AG04449 (cell line): ENCODE measurements around the gene CLCA4.

ENCODE experiments used
- CTCF ChIA-PET: fragments of 350-600 bp; formaldehyde crosslinking; extraction: SDS; loops from one replicate; lab custom pipeline; 2021; ENCODE audit warnings: antibody characterized with exemption; lab: Yijun Ruan, JAX
- POLR2A ChIA-PET: fragments of 400-600, 350-600 bp; formaldehyde crosslinking; extraction: SDS; loops from one replicate; lab custom pipeline; 2020; ENCODE audit warnings: antibody characterized with exemption, inconsistent platforms; lab: Yijun Ruan, JAX
- DNase-seq: peaks from one replicate; pipeline ENCODE4 v3.0.0-alpha.2; 2010; ENCODE audit warnings: low read depth, low spot score
- H3K4me3 ChIP-seq: 2 replicates; pipeline ENCODE4 v1.5.1; 2011; ENCODE audit warnings: low read depth, mild to moderate bottlenecking, control low read depth, low read length
- TF ChIP-seq, protein P1 (sequence below): IDR thresholded peaks from one replicate; pipeline ENCODE4 v1.5.1; 2011; ENCODE audit warnings: mild to moderate bottlenecking, moderate library complexity, low read length, control low read depth, inconsistent platforms; ENCODE audit not compliant: insufficient read depth; ENCODE audit errors: missing control alignments

Gene CLCA4

DNA sequence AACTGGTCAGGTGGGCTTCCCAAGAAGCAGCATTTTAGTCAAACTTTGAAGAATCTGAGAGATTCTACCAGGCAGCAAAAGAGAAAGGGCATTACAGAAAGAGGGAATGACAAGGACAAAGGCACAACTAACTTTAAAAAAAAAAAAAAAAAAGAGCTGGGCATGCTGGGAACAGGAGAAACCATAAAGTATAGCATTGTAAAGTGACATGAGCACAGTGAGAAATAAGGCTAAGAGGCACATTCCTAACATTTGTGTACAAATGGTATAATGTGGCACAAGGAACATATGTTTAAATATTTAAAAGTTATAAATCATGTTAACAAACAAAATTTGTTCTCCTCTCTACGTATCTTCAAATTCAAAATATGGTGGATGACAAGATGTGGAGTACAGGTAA, 69.6 kb downstream of the CLCA4 start:
- POLR2A ChIA-PET = no interaction called here
- CTCF ChIA-PET = no interaction called here

DNA sequence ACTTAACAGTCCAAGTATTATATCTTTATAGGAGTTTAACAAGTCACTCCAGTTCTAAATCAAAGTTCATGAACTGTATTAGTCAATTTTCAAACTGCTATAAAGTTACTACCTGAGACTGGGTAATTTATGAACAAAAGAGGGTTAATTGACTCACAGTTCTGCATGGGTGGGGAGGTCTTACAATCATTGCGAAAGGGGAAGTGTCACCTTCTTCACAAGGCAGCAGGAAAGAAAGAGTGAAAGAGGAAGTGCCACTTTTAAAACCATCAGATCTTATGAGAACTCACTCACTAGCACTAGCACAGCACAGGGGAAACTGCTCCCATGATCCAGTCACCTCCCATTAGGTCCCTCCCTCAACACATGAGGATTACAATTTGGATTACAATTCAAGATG, 70.0 kb downstream of the CLCA4 start:
- DNase-seq = no peak
- ChIA-PET POLR2A (no interaction called here), CTCF (no interaction called here)
- TF ChIP-seq, protein P1, sequence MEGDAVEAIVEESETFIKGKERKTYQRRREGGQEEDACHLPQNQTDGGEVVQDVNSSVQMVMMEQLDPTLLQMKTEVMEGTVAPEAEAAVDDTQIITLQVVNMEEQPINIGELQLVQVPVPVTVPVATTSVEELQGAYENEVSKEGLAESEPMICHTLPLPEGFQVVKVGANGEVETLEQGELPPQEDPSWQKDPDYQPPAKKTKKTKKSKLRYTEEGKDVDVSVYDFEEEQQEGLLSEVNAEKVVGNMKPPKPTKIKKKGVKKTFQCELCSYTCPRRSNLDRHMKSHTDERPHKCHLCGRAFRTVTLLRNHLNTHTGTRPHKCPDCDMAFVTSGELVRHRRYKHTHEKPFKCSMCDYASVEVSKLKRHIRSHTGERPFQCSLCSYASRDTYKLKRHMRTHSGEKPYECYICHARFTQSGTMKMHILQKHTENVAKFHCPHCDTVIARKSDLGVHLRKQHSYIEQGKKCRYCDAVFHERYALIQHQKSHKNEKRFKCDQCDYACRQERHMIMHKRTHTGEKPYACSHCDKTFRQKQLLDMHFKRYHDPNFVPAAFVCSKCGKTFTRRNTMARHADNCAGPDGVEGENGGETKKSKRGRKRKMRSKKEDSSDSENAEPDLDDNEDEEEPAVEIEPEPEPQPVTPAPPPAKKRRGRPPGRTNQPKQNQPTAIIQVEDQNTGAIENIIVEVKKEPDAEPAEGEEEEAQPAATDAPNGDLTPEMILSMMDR = no peak
- H3K4me3 ChIP-seq = no peak overlapping the region

More for the DNA sequence above, 69.6 kb downstream of the CLCA4 start:
- DNase-seq = no peak
- no peak overlapping the region for H3K4me3 ChIP-seq
- TF ChIP-seq, protein P1 = no peak

GRCh38 chr1:86618358-86618757, 71.5 kb downstream of the CLCA4 start:
- TF ChIP-seq, protein P1 = no peak
- no peak overlapping the region for H3K4me3 ChIP-seq
- no peak for DNase-seq
- ChIA-PET CTCF (no interaction called here), POLR2A (no interaction called here)

DNA sequence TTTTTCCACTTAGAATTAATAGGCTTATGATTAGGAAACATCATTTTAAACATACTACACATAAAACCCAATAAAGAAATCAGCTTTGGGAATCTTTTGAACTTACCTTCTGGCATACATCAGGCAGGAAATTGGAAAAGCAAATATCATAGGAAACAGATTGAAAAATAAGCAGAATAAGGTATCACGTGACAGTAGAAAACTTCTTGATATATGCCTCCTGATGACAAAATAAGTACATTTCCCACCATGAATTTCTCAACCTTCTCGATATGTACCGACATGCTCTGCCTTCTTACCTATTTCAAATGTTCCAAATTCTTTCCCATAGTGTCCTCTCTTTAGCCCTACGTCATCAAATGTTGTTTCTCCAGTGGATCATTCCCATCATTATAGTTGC, 72.4 kb downstream of the CLCA4 start:
- CTCF ChIA-PET = no interaction called here
- TF ChIP-seq, protein P1 = no peak
- DNase-seq = no peak
- POLR2A ChIA-PET = no interaction called here
- no peak overlapping the region for H3K4me3 ChIP-seq

DNA sequence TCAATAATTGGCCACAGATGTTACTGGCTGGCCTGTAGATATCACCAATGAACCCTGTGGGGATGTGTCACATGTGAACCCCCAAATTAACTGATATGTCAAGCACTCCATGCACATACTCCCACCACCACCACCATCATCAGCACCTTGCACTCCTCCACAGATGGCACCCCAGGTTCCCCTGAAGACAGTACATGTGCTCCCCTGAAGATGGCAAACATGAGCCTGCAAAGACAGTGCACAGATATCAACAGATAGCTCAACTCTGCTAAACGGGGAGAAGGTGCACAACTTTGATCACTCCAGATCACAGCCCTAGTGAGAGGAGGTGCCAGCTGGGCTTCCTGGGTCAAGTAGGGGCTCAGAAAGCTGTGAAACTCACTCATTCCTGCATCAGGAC, 74.4 kb downstream of the CLCA4 start:
- no peak for DNase-seq
- ChIA-PET POLR2A (no interaction called here), CTCF (no interaction called here)
- TF ChIP-seq, protein P1 = no peak
- H3K4me3 ChIP-seq = no peak overlapping the region
